ENCODE results near the gene EEF1A2.

Gene EEF1A2

DNA sequence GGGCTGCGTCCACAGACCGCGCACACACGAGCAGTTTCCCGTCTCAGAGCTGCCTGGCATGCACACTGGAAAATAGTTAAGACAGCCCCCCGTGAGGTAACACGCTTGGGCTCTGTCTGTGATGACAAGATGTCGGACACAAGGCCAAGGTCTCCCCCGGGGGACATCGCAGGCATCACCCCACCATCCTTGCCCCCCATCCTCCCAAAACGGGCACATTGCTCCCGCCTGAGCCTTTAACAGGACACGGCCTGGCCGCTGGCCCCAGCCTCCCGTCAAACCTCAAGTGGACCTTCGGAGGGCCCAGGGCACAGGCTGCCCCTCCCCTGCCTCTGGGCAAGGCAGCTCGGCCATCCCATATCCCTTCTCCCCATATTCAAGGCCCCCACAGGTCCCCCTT lies 32.0 kb downstream of the EEF1A2 start:
- no peak for DNase-seq

DNA sequence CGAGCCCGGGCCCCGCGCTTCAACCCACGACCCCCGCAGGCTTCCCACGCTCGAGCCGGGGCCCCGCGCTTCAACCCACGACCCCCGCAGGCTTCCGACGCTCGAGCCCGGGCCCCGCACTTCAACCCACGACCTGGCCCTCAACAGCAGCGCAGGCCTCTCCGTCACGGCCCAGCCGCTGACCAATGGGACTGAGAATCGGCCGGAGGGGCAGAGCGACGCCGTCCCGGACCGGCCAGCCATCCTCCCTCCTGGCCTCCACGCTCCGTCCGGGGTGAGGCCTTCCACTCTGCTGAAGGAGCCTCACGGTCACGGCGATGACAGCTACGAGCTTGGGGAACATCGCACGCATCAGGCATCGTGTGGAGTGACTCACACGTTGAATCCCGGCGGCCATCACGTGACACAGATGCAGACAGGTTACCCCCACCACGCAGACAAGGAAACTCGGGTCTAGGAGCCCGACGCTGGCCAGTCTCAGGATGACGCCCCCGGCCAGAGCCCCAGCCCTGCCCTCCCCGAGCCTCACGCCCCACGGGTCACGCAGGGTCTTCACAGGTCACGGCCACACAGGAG lies 32.5 kb downstream of the EEF1A2 start:
- DNase-seq: no peak

DNA sequence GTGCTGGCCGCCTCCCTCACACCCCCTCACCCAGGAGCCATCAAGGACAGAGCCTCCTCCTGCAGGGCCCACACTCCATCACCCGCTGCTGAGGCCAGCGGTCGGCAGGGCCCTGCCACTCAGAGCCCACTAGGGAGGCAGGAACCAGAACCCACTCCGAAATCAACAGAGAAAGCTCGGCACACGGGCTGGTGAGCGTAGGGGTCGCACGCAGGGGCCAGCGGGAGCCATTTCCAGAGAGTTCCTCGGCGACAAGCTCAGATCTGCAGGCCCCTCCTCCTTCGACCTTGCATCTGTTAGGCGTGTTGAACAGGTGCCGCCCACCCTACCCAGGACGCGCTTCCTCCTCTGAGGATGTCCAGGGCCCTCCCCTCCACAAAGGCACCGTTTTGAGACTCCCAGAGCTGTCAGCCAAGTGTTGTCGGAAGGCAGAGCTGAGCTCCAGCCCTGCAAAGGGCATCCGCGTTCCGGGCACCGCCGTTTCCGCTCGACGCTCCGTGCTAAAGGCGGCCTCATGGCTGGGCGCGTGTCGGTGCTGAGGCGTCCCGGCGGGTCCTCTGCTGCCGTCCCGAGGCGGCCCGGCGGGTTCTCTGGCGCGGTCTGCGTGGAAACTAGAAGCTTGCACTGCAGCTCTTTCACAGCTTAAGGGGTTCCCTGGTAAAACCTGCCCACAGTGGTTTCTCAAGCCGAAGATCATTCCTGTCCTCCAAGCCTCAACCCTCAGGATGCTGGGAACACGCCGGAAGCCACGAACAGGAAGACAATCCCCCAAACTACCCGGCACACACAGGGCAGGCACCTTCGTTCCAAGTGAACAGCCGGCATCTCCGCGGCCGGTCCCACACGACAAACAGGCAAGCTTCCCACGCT lies 33.3 kb downstream of the EEF1A2 start:
- DNase-seq: no peak

DNA sequence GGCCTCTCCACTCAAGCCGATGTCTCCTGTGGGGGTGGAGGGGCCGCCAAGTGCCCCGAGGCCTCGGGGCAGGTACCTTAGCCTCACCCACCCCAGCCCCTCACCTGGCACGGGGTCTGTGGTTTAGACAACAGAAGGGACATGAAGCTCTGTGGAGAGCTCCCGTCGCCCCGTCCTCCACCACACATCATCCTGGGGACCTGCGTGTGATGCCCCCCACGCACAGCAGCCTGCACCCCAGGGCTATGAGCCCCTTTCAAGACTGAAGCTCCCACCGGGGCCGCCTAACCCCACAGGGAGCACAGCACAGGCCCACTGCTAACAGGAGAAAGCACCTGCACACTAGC lies 34.6 kb downstream of the EEF1A2 start:
- DNase-seq: no peak

GRCh38 chr20:63463400-63464288 lies 35.2 kb downstream of the EEF1A2 start:
- no peak for DNase-seq

GRCh38 chr20:63462244-63462643 lies 36.6 kb downstream of the EEF1A2 start:
- no peak for DNase-seq

- no peak for DNase-seq
Measured at GRCh38 chr20:63461104-63461763, 37.6 kb downstream of the EEF1A2 start.

DNA sequence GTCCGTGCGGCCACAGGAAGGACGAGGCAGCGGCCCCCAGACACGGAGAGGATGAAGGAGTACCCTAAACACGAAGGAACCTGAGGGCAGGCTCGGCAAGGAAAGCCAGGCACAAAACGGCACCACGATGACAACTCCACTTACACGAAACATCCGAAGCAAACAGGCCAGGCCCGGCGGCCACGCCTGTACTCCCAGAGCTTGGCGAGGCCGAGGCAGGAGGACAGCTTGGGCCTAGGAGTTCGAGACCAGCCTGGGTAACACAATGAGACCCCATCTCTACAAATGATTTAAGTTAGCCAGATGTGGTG lies 39.9 kb downstream of the EEF1A2 start:
- no peak for DNase-seq

- DNase-seq: no peak
Measured at GRCh38 chr20:63458170-63459069, 40.5 kb downstream of the EEF1A2 start.

- no peak for DNase-seq
Measured at GRCh38 chr20:63457737-63458136, 41.1 kb downstream of the EEF1A2 start.

DNA sequence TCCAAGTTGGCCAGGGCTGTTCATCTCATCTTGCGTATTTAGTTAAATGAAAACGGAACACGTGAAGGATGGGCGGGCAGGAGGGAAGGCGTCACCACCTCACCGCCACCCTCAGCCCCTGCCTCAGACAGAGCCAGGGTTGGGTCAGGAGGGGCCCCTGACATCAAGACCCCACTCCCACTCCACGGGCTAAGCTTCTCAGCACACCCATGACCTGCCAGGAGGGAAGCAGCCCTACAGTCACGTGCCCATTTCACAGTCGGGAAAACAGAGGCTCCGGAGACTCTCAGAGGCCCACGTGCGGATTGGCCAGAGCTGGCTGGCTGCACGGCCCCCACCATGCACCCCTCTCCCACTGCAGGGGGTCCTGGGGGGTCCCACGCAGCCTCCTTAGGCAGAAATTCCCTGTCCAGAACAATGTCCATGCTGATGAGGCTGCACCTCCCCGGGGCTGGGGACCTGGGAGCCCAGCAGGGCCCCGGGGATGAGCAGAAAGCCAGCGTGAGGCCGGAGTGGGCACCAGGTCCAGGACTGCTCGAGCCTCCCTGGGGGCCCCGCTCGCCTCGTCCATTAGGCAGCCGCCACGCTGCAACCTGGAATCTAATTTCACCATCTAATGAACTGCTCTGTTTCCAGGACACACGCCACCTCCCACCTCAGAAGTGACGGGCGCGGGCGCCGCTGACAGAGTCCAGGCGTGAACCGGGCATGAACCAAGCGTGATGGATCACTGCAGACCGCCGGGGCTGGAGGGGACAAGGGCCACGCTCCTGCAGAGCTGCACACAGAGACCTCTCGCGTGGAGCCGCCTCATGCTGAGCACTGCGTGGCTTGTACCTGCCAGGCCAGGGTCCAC lies 42.2 kb downstream of the EEF1A2 start:
- no peak for DNase-seq

DNA sequence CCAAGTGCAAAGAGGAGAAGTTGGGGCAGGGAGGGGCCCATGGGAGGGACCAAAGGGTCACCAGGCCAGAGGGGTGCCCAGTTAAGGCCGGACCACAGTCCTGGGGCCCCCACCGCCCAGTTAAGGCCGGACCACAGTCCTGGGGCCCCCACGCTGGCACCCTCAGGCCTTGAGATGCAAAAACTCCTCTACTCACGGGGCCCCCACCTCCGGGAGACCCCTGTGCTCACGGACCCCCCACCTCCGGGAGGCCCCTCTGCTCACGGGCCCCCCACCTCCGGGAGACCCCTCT lies 43.4 kb downstream of the EEF1A2 start:
- no peak for DNase-seq

DNA sequence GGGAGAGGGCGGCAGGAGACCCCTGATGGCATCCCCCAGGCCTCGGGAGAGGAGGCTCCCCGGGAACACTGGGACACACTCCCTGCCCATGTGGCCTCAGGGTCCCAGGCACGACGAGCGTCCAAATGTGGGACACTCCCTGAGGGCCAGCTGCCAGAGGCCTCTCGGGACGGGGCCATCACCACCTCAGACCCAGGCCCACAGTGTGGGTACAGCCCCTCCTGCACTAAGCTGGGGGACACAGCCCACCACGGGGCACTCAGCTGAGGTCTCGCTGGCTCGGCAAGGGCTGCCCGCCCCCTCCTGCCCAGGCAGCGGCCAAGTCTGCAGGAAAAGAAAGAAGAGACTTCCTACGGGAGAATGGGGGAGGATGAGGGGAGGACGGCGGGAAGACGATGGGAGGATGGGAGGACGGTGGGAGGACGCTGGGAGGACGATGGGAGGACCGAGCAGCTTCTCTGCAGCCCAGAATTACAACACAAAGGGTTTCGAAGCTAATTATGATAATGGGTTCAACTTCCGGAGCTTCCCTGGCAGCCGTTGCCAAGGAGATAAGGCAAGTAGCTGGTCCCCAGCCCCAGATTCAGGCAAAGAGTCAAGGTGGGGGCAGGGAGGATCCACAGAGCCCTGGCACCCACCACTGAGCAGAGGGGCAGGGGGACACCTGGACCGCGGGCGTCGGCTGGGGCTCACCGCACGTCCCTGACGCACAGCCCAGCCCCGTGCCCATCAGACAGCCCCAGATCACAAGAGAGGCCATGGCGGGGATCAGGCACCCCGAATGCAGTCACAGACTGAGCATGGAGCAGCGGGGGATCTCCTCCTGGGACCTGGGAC lies 43.9 kb downstream of the EEF1A2 start:
- no peak for DNase-seq

GRCh38 chr20:63452821-63453523 lies 45.9 kb downstream of the EEF1A2 start:
- DNase-seq: no peak

GRCh38 chr20:63452341-63452740 lies 46.5 kb downstream of the EEF1A2 start:
- no peak for DNase-seq

GRCh38 chr20:63451821-63452220 lies 47.1 kb downstream of the EEF1A2 start:
- no peak for DNase-seq

DNA sequence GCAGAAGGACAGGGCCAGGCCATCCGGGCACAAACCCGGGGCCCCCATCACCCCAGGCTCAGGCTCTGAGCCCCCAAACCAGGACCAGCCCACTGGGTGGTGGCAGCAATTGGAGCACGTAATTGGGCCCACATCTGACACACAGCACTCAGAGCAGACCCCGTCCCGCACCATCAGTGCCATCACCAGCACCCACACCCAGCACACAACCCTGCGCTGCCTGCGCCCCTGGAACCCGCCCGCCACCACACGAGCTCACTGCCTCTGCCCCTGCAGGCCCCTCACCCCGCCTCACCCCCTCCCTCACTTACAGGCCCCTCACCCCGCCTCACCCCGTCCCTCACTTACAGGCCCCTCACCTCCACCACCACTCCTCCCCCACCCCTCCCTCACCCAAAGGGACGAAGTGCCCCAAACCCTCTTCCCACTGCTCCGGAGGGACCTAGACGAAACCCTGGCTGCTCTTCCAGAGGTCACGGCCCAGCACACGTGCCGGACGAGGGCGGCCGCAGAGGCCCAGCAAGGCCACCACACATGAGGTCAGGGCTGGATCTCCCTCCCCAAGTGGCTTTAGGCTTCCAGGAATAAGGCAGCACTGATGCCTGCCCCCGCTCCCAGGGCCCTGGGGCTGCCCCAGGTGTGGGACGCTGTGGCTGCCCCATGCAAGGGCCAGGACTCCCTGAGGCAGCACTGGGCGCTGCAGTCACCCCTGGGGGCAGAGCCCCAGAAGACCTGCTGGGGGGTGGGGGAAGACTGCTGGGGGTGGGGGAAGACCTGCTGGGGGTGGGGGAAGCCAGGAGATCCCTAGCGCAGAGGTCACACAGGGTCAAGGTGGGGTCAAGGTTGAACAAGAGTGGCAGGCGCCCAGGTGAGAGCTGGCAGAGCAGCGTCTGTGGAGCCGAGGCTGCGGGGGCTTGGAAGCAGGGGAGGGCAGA lies 48.8 kb downstream of the EEF1A2 start:
- DNase-seq: no peak

- DNase-seq: no peak
Measured at GRCh38 chr20:63449025-63449424, 49.9 kb downstream of the EEF1A2 start.

DNA sequence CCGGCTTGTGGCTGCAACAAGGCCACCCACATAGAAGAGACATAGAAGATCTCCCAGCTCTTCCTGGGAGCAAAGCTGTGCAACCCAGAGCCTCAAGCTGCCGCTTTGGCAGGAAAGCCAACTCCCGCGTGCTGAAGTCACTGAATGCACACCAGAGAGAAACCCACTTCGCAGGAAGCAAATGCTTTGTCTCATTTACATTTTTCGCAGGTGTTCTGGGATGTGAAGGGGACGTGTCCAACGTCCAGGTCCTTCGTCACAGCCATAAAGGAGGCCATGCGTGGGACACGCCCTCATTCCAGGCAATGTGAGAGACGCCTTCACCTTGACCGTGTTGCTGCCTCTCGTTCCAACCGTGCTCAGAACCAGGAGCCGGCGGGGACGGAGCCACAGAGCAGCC lies 50.9 kb downstream of the EEF1A2 start:
- no peak for DNase-seq

Data from activated CD4-positive, alpha-beta T cell treated with anti-CD3 and anti-CD28 coated beads, Interleukin-2, amount 50 U/mL, for 16 hours (primary cell).